H9 (cell line): ENCODE measurements around the gene WLS. TPM values are rescaled to one million over a fixed set of nuclear protein-coding genes. Genes with fewer than 3 reads are reported as not detected.

Source experiments
- DNase-seq: peaks from one replicate; pipeline ENCODE4 v3.0.0-alpha.2; 2017
- H2AFZ ChIP-seq: one replicate; pipeline ENCODE4 v1.6.1; 2013; ENCODE audit warnings: mild to moderate bottlenecking, low read length, control low read depth, moderate library complexity
- H2AK5ac ChIP-seq: 2 replicates; pipeline ENCODE4 v1.6.1; 2013; ENCODE audit warnings: low read length, control low read depth, mixed read lengths; ENCODE audit not compliant: insufficient read length
- H2BK120ac ChIP-seq: one replicate; pipeline ENCODE4 v1.6.1; 2013; ENCODE audit warnings: low read depth, mild to moderate bottlenecking, low read length, control low read depth, inconsistent platforms; ENCODE audit not compliant: poor library complexity, severe bottlenecking
- H2BK12ac ChIP-seq: 2 replicates; pipeline ENCODE4 v1.6.1; 2013; ENCODE audit warnings: low read length, control low read depth, mixed read lengths, low read depth; ENCODE audit not compliant: insufficient read length
- H2BK15ac ChIP-seq: 2 replicates; pipeline ENCODE4 v1.6.1; 2013; ENCODE audit warnings: low read depth, low read length, control low read depth
- H2BK20ac ChIP-seq: one replicate; pipeline ENCODE4 v1.6.1; 2013; ENCODE audit warnings: low read depth, mild to moderate bottlenecking, low read length, control low read depth, inconsistent platforms; ENCODE audit not compliant: poor library complexity, severe bottlenecking
- H2BK5ac ChIP-seq: 2 replicates; pipeline ENCODE4 v1.6.1; 2013; ENCODE audit warnings: low read length, control low read depth, mixed read lengths; ENCODE audit not compliant: insufficient read length
- H3K14ac ChIP-seq: 2 replicates; pipeline ENCODE4 v1.6.1; 2013; ENCODE audit warnings: low read length, control low read depth; ENCODE audit not compliant: insufficient read depth
- H3K18ac ChIP-seq: 2 replicates; pipeline ENCODE4 v1.6.1; 2013; ENCODE audit warnings: low read depth, mild to moderate bottlenecking, mixed read lengths, low read length, control low read depth; ENCODE audit not compliant: insufficient read length
- H3K23ac ChIP-seq: 2 replicates; pipeline ENCODE4 v1.6.1; 2013; ENCODE audit warnings: low read length, control low read depth, mixed read lengths, low read depth; ENCODE audit not compliant: insufficient read length
- H3K23me2 ChIP-seq: 2 replicates; pipeline ENCODE4 v1.6.1; 2013; ENCODE audit warnings: low read depth, mild to moderate bottlenecking, mixed read lengths, low read length, control low read depth; ENCODE audit not compliant: insufficient read length, poor library complexity, severe bottlenecking
- H3K27ac ChIP-seq: 2 replicates; pipeline ENCODE4 v1.5.1; 2013; ENCODE audit warnings: low read length, control low read depth, mixed read lengths, low read depth; ENCODE audit not compliant: insufficient read length
- H3K27me3 ChIP-seq: 2 replicates; pipeline ENCODE4 v1.6.1; 2013; ENCODE audit warnings: low read length, control low read depth, inconsistent platforms; ENCODE audit not compliant: insufficient read depth
- H3K4ac ChIP-seq: 2 replicates; pipeline ENCODE4 v1.6.1; 2013; ENCODE audit warnings: low read depth, mild to moderate bottlenecking, control low read depth, inconsistent platforms, low read length, moderate library complexity
- H3K4me1 ChIP-seq: 2 replicates; pipeline ENCODE4 v1.6.1; 2013; ENCODE audit warnings: low read length, control low read depth, inconsistent platforms; ENCODE audit not compliant: insufficient read depth
- H3K4me2 ChIP-seq: 2 replicates; pipeline ENCODE4 v1.6.1; 2013; ENCODE audit warnings: low read length, control low read depth, mixed read lengths; ENCODE audit not compliant: insufficient read length, insufficient read depth
- H3K56ac ChIP-seq: 2 replicates; pipeline ENCODE4 v1.6.1; 2013; ENCODE audit warnings: low read depth, mild to moderate bottlenecking, mixed read lengths, low read length, control low read depth; ENCODE audit not compliant: insufficient read length
- H3K79me1 ChIP-seq: 2 replicates; pipeline ENCODE4 v1.6.1; 2013; ENCODE audit warnings: low read depth, mild to moderate bottlenecking, moderate library complexity, low read length, control low read depth, inconsistent platforms; ENCODE audit not compliant: insufficient read depth, poor library complexity, severe bottlenecking
- H3K79me2 ChIP-seq: 2 replicates; pipeline ENCODE4 v1.6.1; 2013; ENCODE audit warnings: low read length, control low read depth, inconsistent platforms; ENCODE audit not compliant: insufficient read depth
- H3K9ac ChIP-seq: 2 replicates; pipeline ENCODE4 v1.6.1; 2013; ENCODE audit warnings: low read length, control low read depth, mixed read lengths; ENCODE audit not compliant: insufficient read length; ENCODE audit errors: extremely low read depth
- H3K9me3 ChIP-seq: one replicate; pipeline ENCODE4 v1.6.1; 2013; ENCODE audit warnings: low read depth, low read length, inconsistent platforms; ENCODE audit not compliant: control insufficient read depth
- H3T11ph ChIP-seq: one replicate; pipeline ENCODE4 v1.6.1; 2013; ENCODE audit warnings: mild to moderate bottlenecking, low read length, control low read depth, inconsistent platforms
- H4K20me1 ChIP-seq: one replicate; pipeline ENCODE4 v1.6.1; 2013; ENCODE audit not compliant: control insufficient read depth, insufficient read length, insufficient read depth
- H4K5ac ChIP-seq: 2 replicates; pipeline ENCODE4 v1.6.1; 2013; ENCODE audit warnings: low read depth, mild to moderate bottlenecking, mixed read lengths, low read length, control low read depth; ENCODE audit not compliant: insufficient read length
- H4K8ac ChIP-seq: replicated peaks from 2 replicates; pipeline ENCODE4 v1.6.1; 2013; ENCODE audit warnings: low read length, control low read depth, mixed read lengths, low read depth; ENCODE audit not compliant: insufficient read length
- H4K91ac ChIP-seq: 2 replicates; pipeline ENCODE4 v1.6.1; 2013; ENCODE audit warnings: low read depth, mild to moderate bottlenecking, moderate library complexity, mixed read lengths, low read length, control low read depth; ENCODE audit not compliant: insufficient read length
- H3K27ac Mint-ChIP-seq, 3 experiments: 2 replicates in 2 of 3; 3 replicates in 1 of 3; pipeline ENCODE4 v1.8.0; 2020 to 2021; ENCODE audit warnings: mixed read lengths in 3 of 3, mild to moderate bottlenecking in 1 of 3, moderate library complexity in 1 of 3
- H3K27me3 Mint-ChIP-seq: 2 replicates; pipeline ENCODE4 v1.8.0; 2021; ENCODE audit warnings: low read depth, mild to moderate bottlenecking, moderate library complexity, mixed read lengths
- H3K36me3 Mint-ChIP-seq, 3 experiments: 2 replicates in 2 of 3; 3 replicates in 1 of 3; pipeline ENCODE4 v1.8.0; 2020 to 2021; ENCODE audit warnings: low read depth in 3 of 3, mixed read lengths in 3 of 3; ENCODE audit not compliant: insufficient read depth in 1 of 3
- H3K4me1 Mint-ChIP-seq, 2 experiments: 2 replicates each; pipeline ENCODE4 v1.8.0; 2020; ENCODE audit warnings: mixed read lengths in 2 of 2
- H3K4me3 Mint-ChIP-seq, 2 experiments: 2 replicates in 1 of 2; 3 replicates in 1 of 2; pipeline ENCODE4 v1.8.0; 2020 to 2021; ENCODE audit warnings: mild to moderate bottlenecking in 2 of 2, mixed read lengths in 2 of 2, moderate library complexity in 1 of 2
- H3K9me3 Mint-ChIP-seq, 2 experiments: 2 replicates in 1 of 2; 3 replicates in 1 of 2; pipeline ENCODE4 v1.8.0; 2020; ENCODE audit warnings: mild to moderate bottlenecking in 2 of 2, mixed read lengths in 2 of 2, moderate library complexity in 1 of 2
- WGBS: extraction: QIAGEN DNeasy Blood & Tissue Kit; methylation state at CpG from one replicate; pipeline ENCODE4 v1.1.7; 2013; ENCODE audit warnings: missing lambda C conversion rate, low lambda C conversion rate, mixed read lengths; ENCODE audit not compliant: insufficient read length; ENCODE audit errors: extremely low coverage; 5-methylcytosine and 5-hydroxymethylcytosine counted together
- total RNA-seq: library from RNA; stranded (reverse); gene quantifications from 2 replicates; pipeline ENCODE4 v1.2.1, GENCODE V29; 2021
- TF ChIP-seq, protein P1 (sequence below): fragments of 200-600 bp; sonication (generic); conservative IDR thresholded peaks from 3 replicates; pipeline ENCODE4 v1.8.0; 2021; ENCODE audit warnings: antibody characterized with exemption, mild to moderate bottlenecking

The WLS gene
- total RNA-seq, 1 experiment from 2014 or later = 0.94 TPM

GRCh38 chr1:68174738-68175113, 57.6 kb downstream of the WLS start:
- Histone ChIP-seq H2BK120ac (no peak overlapping the region), H2BK20ac (no peak overlapping the region), H3K14ac (no peak overlapping the region), H2AK5ac (no peak overlapping the region), H3K23me2 (no peaks in the 10 kb centered on the region), H3K79me2 (no peaks in the 10 kb centered on the region), H2BK5ac (no peak overlapping the region), H4K5ac (no peak overlapping the region), H3K56ac (no peak overlapping the region), H2BK15ac (no peak overlapping the region), H3K27ac (no peak overlapping the region), H3T11ph (no peak overlapping the region), H3K9ac (no peak overlapping the region), H4K8ac (no peak overlapping the region), H3K4ac (no peak overlapping the region), H3K18ac (no peak overlapping the region), H4K20me1 (no peaks in the 10 kb centered on the region), H3K79me1 (no peaks in the 10 kb centered on the region), H3K23ac (no peak overlapping the region), H3K4me2 (no peak overlapping the region), H3K27me3 (no peaks in the 10 kb centered on the region), H3K9me3 (no peaks in the 10 kb centered on the region), H2BK12ac (no peak overlapping the region), H3K4me1 (no peaks in the 10 kb centered on the region), H4K91ac (no peak overlapping the region), H2AFZ (no peak overlapping the region)
- H3K27me3 Mint-ChIP-seq = peaks cover 16% of the 10 kb centered on the region
- no peak for DNase-seq
- H3K27ac Mint-ChIP-seq = no peak overlapping the region
- H3K9me3 Mint-ChIP-seq = peaks cover 0 to 2% of the 10 kb centered on the region in 2 experiments; a peak in 1 of 5 replicates
- peaks cover 0 to 11% of the 10 kb centered on the region in 2 experiments; a peak in 2 of 4 replicates for H3K4me1 Mint-ChIP-seq
- H3K36me3 Mint-ChIP-seq = no peaks in the 10 kb centered on the region
- TF ChIP-seq, protein P1, sequence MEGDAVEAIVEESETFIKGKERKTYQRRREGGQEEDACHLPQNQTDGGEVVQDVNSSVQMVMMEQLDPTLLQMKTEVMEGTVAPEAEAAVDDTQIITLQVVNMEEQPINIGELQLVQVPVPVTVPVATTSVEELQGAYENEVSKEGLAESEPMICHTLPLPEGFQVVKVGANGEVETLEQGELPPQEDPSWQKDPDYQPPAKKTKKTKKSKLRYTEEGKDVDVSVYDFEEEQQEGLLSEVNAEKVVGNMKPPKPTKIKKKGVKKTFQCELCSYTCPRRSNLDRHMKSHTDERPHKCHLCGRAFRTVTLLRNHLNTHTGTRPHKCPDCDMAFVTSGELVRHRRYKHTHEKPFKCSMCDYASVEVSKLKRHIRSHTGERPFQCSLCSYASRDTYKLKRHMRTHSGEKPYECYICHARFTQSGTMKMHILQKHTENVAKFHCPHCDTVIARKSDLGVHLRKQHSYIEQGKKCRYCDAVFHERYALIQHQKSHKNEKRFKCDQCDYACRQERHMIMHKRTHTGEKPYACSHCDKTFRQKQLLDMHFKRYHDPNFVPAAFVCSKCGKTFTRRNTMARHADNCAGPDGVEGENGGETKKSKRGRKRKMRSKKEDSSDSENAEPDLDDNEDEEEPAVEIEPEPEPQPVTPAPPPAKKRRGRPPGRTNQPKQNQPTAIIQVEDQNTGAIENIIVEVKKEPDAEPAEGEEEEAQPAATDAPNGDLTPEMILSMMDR = no peak
- no peak overlapping the region for H3K4me3 Mint-ChIP-seq
- no CpG with 5 or more reads among the region's 1 CpG for WGBS
